Measurements from ENCODE around the gene SLC43A2. TPM values are rescaled to one million over a fixed set of nuclear protein-coding genes. Genes with fewer than 3 reads are reported as not detected.

SLC43A2 gene
- polyA plus RNA-seq, 1 donor (not counting 4 experiments of a cell fraction or from before 2014, with no cell fraction given), result 12.7 TPM

DNA sequence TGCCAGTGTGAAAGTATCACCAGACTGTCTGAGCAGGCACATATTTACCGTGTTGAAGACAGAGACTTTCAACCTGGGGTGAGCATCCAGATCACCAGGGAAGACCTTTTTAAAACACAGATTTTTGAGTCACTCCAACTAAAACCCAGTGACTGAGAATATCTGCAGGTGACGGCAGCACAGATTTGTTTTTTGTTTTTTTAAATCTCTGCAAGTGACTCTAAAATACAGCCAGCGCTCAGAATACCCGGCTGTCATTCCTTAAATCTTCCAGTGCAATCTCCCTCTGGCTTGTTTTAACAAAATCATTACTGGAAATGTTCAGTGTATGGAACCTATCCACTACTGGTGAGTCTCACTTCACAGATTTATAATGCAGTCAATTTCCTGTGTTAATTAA lies 92.9 kb downstream of the SLC43A2 start:
- Histone ChIP-seq H3K36me3 (ENCODE audit: control insufficient read depth in 2 of 2, extremely low read depth in 1 of 2, insufficient read depth in 2 of 2, low read length in 2 of 2) (peaks cover 43 to 47% of the 10 kb centered on the region in 2 experiments), H3K9me1 (ENCODE audit: control insufficient read depth, extremely low read depth, insufficient read depth, low read length) (no peaks in the 10 kb centered on the region), H3K27me3 (ENCODE audit: control insufficient read depth, extremely low read depth, insufficient read depth, low read length) (no peaks in the 10 kb centered on the region), H3K4me1 (ENCODE audit: control insufficient read depth, extremely low read depth, insufficient read depth, low read length) (no peaks in the 10 kb centered on the region), H2AFZ (ENCODE audit: control insufficient read depth, low read length) (no peak overlapping the region), H3K79me2 (ENCODE audit: control insufficient read depth, insufficient read depth, low read length) (no peaks in the 10 kb centered on the region), H3K4me3 (ENCODE audit: control insufficient read depth in 2 of 3, extremely low read depth in 1 of 3, insufficient read depth in 2 of 3, low read depth in 1 of 3, low read length in 3 of 3) (no peak overlapping the region), H4K20me1 (ENCODE audit: control insufficient read depth, extremely low read depth, insufficient read depth, low read length) (peaks cover 2% of the 10 kb centered on the region), H3K9ac (ENCODE audit: control insufficient read depth, extremely low read depth, insufficient read depth, low read length) (no peak overlapping the region), H3K4me2 (ENCODE audit: control insufficient read depth, extremely low read depth, insufficient read depth, low read depth, low read length) (no peak overlapping the region), H3K27ac (ENCODE audit: control insufficient read depth, insufficient read depth, low read length) (no peak overlapping the region), H3K9me3 (ENCODE audit: control insufficient read depth, low read depth, low read length) (no peaks in the 10 kb centered on the region)
- no peak for FAIRE-seq
- no peak for DNase-seq (ENCODE audit: low read depth, low spot score)
- TF ChIP-seq EZH2 (IDR thresholded peaks at IDR 0.05; ENCODE audit: low read length) (no peak), CTCF (optimal IDR thresholded peaks at IDR 0.05 in 1 of 3, IDR thresholded peaks at IDR 0.05 in 1 of 3, conservative IDR thresholded peaks at IDR 0.05 in 1 of 3; ENCODE audit: extremely low read depth in 1 of 3, insufficient read depth in 2 of 3, low read length in 3 of 3) (no peak)
- dilution Hi-C loops (cut with MboI; ENCODE audit: extremely low pct_ligation_motif_present, low sequenced_read_pairs), result no loop called here

- Histone ChIP-seq H3K27ac (ENCODE audit: control insufficient read depth, insufficient read depth, low read length) (no peak overlapping the region), H2AFZ (ENCODE audit: control insufficient read depth, low read length) (no peak overlapping the region), H3K9me1 (ENCODE audit: control insufficient read depth, extremely low read depth, insufficient read depth, low read length) (no peaks in the 10 kb centered on the region), H3K9me3 (ENCODE audit: control insufficient read depth, low read depth, low read length) (no peaks in the 10 kb centered on the region), H3K36me3 (ENCODE audit: control insufficient read depth in 2 of 2, extremely low read depth in 1 of 2, insufficient read depth in 2 of 2, low read length in 2 of 2) (peaks cover 44 to 52% of the 10 kb centered on the region in 2 experiments), H3K4me3 (ENCODE audit: control insufficient read depth in 2 of 3, extremely low read depth in 1 of 3, insufficient read depth in 2 of 3, low read depth in 1 of 3, low read length in 3 of 3) (no peak overlapping the region), H3K79me2 (ENCODE audit: control insufficient read depth, insufficient read depth, low read length) (no peaks in the 10 kb centered on the region), H3K4me1 (ENCODE audit: control insufficient read depth, extremely low read depth, insufficient read depth, low read length) (peaks cover 6% of the 10 kb centered on the region), H4K20me1 (ENCODE audit: control insufficient read depth, extremely low read depth, insufficient read depth, low read length) (peaks cover 2% of the 10 kb centered on the region), H3K9ac (ENCODE audit: control insufficient read depth, extremely low read depth, insufficient read depth, low read length) (no peak overlapping the region), H3K27me3 (ENCODE audit: control insufficient read depth, extremely low read depth, insufficient read depth, low read length) (no peaks in the 10 kb centered on the region), H3K4me2 (ENCODE audit: control insufficient read depth, extremely low read depth, insufficient read depth, low read depth, low read length) (no peak overlapping the region)
- FAIRE-seq (no peak), DNase-seq (ENCODE audit: low read depth, low spot score) (no peak)
- dilution Hi-C loops (cut with MboI; ENCODE audit: extremely low pct_ligation_motif_present, low sequenced_read_pairs), result no loop called here
- TF ChIP-seq CTCF (optimal IDR thresholded peaks at IDR 0.05 in 1 of 3, IDR thresholded peaks at IDR 0.05 in 1 of 3, conservative IDR thresholded peaks at IDR 0.05 in 1 of 3; ENCODE audit: extremely low read depth in 1 of 3, insufficient read depth in 2 of 3, low read length in 3 of 3) (no peak), EZH2 (IDR thresholded peaks at IDR 0.05; ENCODE audit: low read length) (no peak)
Observed at GRCh38 chr17:1533661-1534325, 94.8 kb downstream of the SLC43A2 start.
